Measurements from ENCODE around the gene GTF3C1.

Gene GTF3C1

GRCh38 chr16:27463741-27464591 is 85.7 kb downstream of the GTF3C1 start:
- no peak for TF ChIP-seq SIN3A (IDR thresholded peaks at IDR 0.05; ENCODE audit: borderline replicate concordance, insufficient read depth, low read length)
- no peak for TF ChIP-seq TAF1 (IDR thresholded peaks at IDR 0.05; ENCODE audit: borderline replicate concordance, insufficient read depth, low read length)
- TF ChIP-seq FOXP2 (optimal IDR thresholded peaks at IDR 0.05; ENCODE audit: borderline replicate concordance, extremely low read depth, extremely low read length, insufficient read depth) = no peak
- TF ChIP-seq REST (IDR thresholded peaks at IDR 0.05; ENCODE audit: insufficient read depth in 1 of 2, low read depth in 2 of 2, low read length in 2 of 2) = no peak
- no peak for TF ChIP-seq POLR2AphosphoS5 (IDR thresholded peaks at IDR 0.05; ENCODE audit: low read depth, low read length)

GRCh38 chr16:27462846-27463682 is 86.6 kb downstream of the GTF3C1 start:
- no peak for TF ChIP-seq SIN3A (IDR thresholded peaks at IDR 0.05; ENCODE audit: borderline replicate concordance, insufficient read depth, low read length)
- no peak for TF ChIP-seq POLR2AphosphoS5 (IDR thresholded peaks at IDR 0.05; ENCODE audit: low read depth, low read length)
- TF ChIP-seq FOXP2 (optimal IDR thresholded peaks at IDR 0.05; ENCODE audit: borderline replicate concordance, extremely low read depth, extremely low read length, insufficient read depth) = no peak
- no peak for TF ChIP-seq REST (IDR thresholded peaks at IDR 0.05; ENCODE audit: insufficient read depth in 1 of 2, low read depth in 2 of 2, low read length in 2 of 2)
- TF ChIP-seq TAF1 (IDR thresholded peaks at IDR 0.05; ENCODE audit: borderline replicate concordance, insufficient read depth, low read length) = no peak

GRCh38 chr16:27462200-27462845 is 87.4 kb downstream of the GTF3C1 start:
- TF ChIP-seq TAF1 (IDR thresholded peaks at IDR 0.05; ENCODE audit: borderline replicate concordance, insufficient read depth, low read length) (no peak), REST (IDR thresholded peaks at IDR 0.05; ENCODE audit: insufficient read depth in 1 of 2, low read depth in 2 of 2, low read length in 2 of 2) (no peak), FOXP2 (optimal IDR thresholded peaks at IDR 0.05; ENCODE audit: borderline replicate concordance, extremely low read depth, extremely low read length, insufficient read depth) (no peak), SIN3A (IDR thresholded peaks at IDR 0.05; ENCODE audit: borderline replicate concordance, insufficient read depth, low read length) (no peak), POLR2AphosphoS5 (IDR thresholded peaks at IDR 0.05; ENCODE audit: low read depth, low read length) (no peak)

- TF ChIP-seq FOXP2 (optimal IDR thresholded peaks at IDR 0.05; ENCODE audit: borderline replicate concordance, extremely low read depth, extremely low read length, insufficient read depth) = no peak
- no peak for TF ChIP-seq SIN3A (IDR thresholded peaks at IDR 0.05; ENCODE audit: borderline replicate concordance, insufficient read depth, low read length)
- TF ChIP-seq REST (IDR thresholded peaks at IDR 0.05; ENCODE audit: insufficient read depth in 1 of 2, low read depth in 2 of 2, low read length in 2 of 2) = no peak
- TF ChIP-seq TAF1 (IDR thresholded peaks at IDR 0.05; ENCODE audit: borderline replicate concordance, insufficient read depth, low read length) = no peak
- no peak for TF ChIP-seq POLR2AphosphoS5 (IDR thresholded peaks at IDR 0.05; ENCODE audit: low read depth, low read length)
Measured at GRCh38 chr16:27461483-27462171, 88.1 kb downstream of the GTF3C1 start.

All from PFSK-1 (cell line).